OCI-LY3 (cell line): ENCODE measurements around the gene DCT.

Experiments
- EZH2phosphoT487 ChIP-seq: fragments of 200-600 bp; shearing (Covaris generic); IDR thresholded peaks from 2 replicates; pipeline ENCODE4 v1.6.1; 2018; ENCODE audit warnings: antibody characterized with exemption, mixed run types, low read depth
- TF ChIP-seq, protein P1 (sequence below): fragments of 200-600, 300-600 bp; sonication (generic); IDR thresholded peaks from 2 replicates; pipeline ENCODE4 v1.5.1; 2014; ENCODE audit warnings: antibody characterized with exemption, low read length, low read depth

DNA sequence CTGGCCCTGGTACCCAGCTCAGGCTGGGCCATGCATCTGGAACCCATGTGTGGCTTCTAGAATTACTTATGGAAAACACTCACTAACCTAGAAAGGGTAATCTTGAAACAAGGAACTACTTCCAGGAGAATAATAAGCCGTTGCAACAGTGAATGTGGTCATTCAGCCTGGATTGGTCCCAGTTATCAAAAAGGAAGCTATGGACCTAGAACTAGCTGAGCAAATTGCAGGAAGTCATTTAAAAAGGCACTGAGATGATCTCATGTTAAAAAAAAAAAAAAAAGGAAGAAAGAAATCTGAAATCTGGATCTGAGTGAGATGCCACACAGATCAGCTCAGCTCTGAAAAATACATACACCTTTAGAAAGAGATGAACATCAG, 59.6 kb downstream of the DCT start:
- TF ChIP-seq, protein P1, sequence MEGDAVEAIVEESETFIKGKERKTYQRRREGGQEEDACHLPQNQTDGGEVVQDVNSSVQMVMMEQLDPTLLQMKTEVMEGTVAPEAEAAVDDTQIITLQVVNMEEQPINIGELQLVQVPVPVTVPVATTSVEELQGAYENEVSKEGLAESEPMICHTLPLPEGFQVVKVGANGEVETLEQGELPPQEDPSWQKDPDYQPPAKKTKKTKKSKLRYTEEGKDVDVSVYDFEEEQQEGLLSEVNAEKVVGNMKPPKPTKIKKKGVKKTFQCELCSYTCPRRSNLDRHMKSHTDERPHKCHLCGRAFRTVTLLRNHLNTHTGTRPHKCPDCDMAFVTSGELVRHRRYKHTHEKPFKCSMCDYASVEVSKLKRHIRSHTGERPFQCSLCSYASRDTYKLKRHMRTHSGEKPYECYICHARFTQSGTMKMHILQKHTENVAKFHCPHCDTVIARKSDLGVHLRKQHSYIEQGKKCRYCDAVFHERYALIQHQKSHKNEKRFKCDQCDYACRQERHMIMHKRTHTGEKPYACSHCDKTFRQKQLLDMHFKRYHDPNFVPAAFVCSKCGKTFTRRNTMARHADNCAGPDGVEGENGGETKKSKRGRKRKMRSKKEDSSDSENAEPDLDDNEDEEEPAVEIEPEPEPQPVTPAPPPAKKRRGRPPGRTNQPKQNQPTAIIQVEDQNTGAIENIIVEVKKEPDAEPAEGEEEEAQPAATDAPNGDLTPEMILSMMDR: no peak
- no peak for TF ChIP-seq EZH2phosphoT487
